GM21786 (cell line): ENCODE results near the gene ZMYM4.

Source experiments
- ATAC-seq: cut with Tn5 transposase; IDR thresholded peaks from one replicate; pipeline ENCODE4 v1.9.1; 2021; ENCODE audit not compliant: unreplicated experiment

Gene ZMYM4

DNA sequence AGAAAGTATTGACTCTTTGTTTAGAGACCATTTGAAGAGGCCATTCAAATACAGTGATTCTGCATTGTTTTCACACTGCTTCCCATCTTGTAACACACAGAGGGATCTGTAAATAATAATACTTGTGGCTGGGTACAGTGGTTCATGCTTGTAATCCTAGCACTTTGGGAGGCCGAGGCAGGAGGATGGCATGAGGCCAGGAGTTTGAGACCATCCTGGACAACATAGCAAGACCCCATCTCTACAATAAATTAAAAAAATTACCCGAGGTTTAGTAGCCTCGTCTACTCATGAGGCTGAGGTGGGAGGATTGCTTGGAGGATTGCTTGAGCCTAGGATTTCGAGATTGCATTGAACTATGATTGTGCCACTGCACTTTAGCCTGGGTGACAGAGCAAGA is 5.7 kb downstream of the ZMYM4 start:
- no peak for ATAC-seq

DNA sequence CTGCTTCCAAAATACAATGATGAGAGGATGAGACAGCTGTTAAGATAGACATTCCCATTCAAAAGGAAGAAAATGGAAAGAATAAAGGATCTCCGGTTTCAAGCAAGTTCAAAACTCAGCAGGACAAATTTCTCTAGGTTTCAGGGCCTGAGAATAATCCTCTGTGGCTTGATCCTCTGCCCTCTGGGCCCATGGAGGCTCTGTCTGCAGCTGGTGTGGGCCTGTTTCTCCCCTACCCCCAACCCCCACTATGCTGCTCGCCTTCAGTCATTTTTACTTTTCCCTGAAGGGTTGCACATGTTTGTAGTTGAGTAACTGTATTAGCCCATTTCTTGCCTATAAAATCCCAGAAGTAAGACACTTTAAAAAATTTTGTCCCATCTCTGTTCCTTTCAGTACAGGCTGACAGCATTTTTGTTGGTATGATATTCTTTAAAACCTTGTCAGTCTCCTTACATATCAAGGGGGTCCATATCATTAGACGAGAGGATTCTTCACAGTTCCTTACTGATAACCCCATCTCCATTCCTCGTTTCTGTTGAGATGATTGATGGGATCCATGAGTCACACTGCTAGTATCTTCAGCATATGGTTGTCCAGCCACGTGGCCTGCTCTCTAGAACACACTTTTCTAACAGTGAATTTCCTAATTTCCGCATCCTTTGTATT is 10.5 kb downstream of the ZMYM4 start:
- no peak for ATAC-seq

DNA sequence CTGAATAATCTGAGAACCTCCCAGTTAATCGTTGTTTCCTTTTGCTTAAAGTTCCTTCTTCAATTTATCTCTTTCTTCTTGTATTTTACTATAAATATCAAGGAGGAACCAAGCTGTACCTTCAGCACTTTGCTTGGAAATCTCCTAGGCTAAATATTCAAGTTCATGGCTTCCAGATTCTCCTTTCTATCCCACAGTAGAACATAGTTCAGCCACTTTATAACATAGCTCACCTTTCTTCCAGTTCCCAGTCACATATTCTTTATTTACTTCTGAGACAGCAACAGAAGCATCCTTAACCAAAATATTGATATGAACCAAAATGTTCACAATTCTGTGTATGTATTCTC is 11.0 kb downstream of the ZMYM4 start:
- ATAC-seq: no peak

DNA sequence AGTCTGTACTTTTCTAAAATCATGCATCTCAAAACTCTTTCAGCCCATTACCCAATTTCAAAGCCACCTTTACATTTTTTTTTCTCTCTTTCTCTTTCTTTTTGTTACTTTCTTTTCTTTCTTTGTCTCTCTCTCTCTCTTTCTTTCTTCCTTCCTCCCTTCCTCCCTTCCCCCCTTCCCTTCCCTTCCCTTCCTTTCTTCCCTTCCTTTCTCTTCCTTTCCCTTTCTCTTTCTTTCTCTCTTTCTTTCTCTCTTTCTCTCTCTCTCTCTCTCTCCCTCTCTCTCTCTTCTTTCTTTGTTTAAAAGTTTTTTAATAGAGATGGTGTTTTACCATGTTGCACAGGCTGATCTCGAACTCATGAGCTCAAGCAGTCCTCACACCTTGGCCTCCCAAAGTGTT is 11.5 kb downstream of the ZMYM4 start:
- ATAC-seq: no peak

DNA sequence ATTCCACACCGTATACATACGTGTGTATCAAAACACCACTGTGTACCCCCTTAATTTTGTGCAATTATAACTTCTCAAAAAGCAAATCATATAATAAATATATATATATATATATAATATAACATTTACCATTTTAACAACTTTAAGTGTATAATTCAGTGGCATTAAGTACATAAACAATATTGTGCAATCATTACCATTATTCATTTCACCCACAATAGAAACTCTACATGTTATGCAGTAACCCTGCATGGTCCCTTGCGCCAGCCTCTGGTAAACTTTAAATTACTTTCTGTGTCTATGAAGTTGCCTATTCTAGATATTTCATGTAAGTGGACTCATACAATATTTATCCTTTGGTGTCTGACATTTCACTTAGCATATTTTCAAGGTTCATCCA is 13.1 kb downstream of the ZMYM4 start:
- ATAC-seq: no peak

DNA sequence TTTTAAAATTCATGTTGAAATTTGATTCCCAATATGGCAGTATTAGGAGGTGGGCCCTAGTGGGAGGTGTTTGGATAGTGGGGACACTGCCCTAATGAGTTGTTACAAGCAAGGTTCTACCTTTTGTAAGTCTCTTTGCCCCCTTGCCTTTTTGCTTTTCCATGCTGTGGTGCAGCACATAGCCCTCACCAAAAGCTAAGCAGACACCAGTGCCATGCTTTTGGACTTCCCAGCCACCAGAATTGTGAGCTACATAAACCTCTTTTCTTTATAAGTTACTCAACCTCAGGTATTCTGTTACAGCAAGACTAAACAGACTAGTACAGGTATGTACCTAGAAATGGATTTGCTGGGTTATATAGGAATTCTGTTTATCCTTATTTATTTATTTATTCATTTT is 13.7 kb downstream of the ZMYM4 start:
- no peak for ATAC-seq

DNA sequence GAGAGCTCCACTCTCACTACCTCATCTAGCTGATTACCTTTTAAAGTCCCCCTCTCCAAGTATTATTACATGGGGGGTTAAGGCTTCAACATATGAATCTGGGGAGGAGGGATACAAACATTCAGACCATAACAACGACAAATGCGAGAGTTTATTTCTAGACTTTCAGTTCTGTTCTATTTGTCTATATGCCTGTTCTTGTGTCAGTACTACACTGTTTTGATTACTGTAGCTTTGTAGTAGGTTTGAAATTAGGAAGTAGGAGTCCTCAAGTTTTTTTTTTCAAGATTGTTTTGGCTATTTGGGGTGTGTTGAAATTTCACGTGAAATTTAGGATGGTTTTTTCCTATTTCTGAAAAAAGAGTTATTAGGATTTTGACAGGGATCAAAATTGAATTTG is 16.3 kb downstream of the ZMYM4 start:
- ATAC-seq: no peak

DNA sequence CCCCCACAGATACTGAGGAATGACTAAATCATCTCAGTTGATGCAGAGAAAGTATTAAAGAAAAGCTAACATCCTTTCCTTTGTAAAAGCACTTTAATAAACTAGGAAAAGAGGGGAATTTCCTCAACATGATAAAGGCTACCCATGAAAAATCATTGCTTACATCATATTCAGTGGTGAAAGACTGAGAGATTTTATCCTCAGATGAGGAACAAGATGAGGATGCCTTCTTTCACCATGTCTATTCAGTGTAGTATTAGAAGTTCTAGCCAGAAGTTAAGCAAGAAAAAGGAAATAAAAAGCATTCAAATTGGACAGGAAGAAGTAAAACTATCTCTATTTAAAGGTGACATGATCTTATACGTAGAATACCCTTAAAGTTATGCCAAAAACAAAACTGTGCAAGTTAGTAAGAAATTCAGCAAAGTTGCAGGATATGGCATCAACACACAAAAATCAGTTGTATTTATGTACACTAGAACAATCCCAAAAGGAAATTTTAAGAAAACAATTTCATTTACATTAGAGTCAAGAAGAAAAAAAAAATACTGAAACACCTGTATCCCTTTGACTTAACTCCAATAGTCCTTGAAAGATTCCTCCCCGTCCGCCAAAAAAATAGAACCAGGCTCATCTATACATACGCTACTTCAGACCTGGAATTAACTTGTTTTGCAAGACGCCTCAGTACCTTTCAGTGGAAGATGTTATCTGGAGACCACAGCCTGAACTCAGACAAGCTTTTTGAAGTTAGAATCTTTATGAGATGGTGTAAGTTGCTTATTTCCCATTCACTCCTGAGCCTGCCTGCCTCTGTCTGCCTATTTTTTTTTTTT is 17.5 kb downstream of the ZMYM4 start:
- ATAC-seq: no peak

DNA sequence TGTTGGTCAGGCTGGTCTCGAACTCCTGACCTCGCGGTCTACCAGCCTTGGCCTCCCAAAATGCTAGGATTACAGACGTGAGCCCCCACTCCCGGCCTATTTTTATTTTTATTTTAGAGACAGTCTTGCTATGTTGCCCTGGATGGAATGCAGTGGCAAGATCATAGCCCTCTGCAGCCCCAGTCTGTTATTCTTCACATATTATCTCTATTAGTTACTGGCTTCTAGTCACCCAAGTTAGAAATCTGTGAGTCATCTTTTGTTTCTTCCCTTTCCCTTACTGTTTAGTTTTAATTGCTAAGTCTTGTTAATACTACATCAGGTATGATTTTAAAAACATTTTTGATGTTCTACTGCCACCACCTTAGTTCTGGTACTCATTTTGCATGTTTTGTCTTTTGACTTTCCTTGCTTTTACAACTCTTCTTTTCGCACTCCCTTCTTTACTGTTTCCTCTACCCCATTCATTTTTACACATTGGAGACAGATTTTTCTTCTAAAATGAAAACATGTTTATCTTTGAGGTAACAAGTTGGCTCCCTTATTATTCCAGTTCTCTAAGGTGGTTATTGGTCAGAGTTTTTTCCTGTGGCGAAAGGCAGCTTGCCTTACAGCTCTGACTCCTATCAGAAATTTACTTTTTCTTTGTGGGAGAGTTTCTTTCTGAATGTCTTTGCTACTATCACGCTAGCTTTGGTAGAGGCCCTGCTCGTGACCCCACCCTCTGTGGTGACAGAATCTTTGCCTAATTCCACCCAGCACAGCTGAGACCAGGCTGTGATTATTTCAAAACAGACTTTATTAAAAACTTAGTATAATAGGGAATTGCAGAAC is 19.5 kb downstream of the ZMYM4 start:
- ATAC-seq: no peak

DNA sequence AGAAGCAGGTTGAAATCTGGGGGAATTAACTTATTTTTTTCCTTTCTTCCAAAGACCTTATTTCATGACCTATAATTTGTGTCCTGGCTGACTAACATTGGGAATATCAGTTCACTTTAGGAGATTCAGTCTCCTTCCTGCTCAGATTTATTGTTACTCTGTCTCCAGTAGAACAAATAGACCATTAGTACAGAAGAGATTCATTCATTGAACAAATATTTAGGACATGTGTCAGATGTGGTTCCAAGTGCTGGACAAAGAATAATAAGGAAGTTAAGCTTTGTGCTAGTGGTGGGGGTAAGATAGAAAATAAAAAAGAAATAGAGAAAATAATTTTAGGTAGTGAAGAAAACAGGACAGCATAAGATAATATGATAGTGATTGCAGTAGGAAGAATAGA is 20.3 kb downstream of the ZMYM4 start:
- no peak for ATAC-seq

DNA sequence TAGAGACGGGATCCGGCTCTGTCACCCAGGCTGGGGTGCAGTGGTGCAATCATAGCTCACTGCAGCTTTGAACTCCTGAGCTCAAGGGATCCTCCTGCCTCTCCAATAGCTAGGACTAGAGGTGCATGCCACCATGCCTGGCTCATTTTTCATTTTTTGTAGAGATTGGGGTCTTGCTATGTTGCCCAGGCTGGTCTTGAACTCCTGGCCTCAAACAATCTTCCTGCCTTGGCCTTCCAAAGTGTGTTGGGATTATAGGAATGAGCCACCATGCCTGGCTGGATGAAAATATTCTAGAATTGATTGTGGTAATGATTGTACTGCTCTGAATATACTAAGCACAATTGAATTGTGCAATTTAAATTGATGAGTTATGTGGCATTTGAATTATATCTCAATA is 21.9 kb downstream of the ZMYM4 start:
- no peak for ATAC-seq

DNA sequence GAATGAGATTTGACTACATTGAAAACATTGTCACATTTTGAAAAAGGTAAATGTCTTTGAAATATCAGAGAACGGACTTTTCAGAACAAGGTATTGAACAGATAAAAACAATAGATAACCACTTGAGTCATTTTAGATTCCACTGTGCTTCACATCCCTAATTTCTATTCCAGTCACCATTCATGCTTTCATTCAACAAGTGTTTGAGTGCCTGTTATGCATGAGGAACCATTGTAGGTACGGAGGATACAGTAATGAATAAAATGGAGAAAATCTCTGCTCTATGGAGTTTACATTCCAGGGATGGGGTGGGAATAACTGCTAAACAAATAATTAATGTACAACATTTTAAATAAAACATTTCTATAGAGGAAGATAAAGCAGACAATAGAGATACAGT is 26.3 kb downstream of the ZMYM4 start:
- ATAC-seq: no peak

DNA sequence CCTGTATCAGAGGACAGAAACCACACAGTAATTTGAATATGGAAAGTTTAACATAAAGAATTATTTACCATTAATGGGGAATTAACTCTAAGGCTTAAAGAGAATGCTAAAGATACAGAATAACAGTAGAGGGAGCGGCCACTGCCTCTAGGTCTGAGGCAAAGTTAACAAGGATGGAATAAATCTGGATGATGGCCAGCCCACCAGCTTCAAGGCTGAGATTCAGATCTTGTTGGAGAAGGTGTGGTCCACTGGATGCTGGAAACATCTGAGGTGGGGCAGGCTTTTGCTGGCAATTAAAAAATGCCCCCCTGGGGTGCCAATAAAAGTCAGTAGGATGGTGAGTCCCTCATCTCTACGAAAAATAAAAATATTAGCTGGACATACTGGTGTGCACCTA is 29.4 kb downstream of the ZMYM4 start:
- ATAC-seq: no peak

DNA sequence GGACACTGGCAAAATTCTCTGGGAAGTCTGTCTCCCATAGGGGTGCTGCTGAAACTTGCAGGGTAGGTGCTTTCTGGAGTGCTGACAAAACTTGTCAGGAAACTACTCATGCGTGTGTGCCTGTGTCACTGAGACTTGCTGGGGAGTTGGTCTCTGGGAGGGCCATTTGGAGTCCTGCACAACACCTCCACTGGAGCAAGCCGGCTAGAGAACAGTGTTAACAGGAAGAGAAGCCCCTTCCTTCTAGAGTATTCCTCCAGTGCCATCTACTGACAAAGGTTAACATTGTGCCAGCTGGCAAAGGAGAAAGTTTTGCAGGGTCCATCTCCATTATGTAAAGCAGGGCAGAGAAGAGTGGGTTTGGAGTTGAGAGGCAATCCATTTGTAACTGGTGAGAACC is 30.0 kb downstream of the ZMYM4 start:
- peak; percentile 71 for ATAC-seq

DNA sequence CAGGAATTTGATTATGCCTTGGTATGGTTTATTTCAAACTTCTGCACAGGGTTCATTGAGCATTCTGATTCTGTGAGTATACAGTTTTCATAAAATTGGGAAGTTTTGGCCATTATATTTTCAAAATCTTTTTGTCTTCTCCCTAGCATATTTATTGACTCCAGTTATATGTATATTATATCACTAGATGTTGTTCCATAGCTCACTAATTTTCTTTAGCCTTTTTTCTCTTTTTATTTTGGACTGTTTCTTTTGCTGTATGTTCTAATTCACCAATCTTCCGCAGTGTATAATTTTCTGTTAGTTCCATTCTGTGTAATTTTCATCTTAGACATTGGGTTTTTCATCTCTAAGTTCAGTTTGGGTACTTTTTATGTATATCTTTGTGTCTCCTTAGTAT is 31.9 kb downstream of the ZMYM4 start:
- no peak for ATAC-seq

DNA sequence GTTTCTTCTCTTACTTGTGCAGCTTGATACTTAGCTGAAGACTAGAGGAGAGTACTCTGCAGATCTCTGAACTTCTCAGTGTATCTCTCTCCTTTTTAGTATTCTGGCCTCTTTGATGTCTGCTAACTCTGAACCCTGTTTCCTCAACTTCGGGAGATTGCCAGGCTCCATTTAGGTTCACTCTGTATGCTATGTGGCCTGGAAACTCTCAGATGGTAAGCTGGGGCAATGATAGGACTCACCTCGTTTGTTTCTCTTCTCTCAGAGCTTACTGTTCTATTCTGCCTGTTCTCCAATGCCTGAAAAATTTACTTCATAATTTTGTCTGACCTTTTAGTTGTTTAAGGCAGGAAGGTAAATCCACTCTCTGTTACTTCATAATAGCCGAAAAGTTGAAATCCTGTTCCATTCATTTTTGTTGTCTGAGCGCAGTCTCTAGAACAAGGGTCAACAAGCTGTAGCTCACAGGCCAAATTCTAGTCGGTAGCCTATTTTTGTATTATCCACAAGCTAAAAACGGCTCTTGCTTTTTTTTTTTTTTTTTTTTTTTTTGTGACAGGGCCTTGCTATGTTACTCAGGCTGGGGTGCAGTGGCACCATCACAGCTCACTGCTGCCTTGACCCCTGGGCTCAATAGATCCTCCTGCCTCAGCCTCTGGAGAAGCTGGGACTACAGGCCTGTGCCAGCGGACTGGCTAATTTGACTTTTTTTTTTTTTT is 33.3 kb downstream of the ZMYM4 start:
- no peak for ATAC-seq

DNA sequence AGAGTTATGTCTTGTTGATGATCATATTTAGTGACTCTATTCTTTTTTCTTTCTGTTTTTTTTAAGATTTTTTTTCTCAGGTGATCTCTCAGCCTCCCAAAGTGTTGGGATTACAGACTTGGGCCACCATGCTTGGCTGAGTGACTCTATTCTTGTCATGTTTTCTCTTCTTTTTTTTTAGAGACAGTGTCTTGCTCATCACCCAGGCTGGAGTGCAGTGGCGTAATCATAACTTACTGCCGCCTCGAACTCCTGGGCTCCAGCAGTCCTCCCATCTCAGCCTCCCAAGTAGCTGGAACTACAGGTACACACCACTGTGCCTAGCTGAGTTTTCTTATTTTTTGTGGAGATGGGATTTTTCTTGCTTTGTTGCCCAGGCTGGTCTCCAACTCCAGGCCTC is 36.9 kb downstream of the ZMYM4 start:
- ATAC-seq: no peak

DNA sequence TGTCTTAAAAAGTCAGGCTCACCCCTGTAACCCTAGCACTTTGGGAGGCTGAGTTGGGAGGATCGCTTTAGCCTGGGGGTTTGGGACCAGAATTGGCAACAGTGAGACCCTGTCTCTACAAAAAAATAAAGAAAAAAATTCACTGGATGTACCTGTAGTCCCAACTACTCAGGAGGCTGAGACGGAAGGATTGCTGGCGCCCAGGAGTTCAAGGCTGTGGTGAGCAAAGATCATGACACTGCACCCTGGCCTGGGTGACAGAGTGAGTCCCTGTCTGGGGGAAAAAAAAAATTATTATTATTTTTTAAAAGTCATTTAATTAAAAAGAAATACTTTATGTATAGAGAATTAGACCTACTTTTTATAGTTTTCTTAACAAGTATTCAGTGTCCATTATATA is 47.1 kb downstream of the ZMYM4 start:
- no peak for ATAC-seq

DNA sequence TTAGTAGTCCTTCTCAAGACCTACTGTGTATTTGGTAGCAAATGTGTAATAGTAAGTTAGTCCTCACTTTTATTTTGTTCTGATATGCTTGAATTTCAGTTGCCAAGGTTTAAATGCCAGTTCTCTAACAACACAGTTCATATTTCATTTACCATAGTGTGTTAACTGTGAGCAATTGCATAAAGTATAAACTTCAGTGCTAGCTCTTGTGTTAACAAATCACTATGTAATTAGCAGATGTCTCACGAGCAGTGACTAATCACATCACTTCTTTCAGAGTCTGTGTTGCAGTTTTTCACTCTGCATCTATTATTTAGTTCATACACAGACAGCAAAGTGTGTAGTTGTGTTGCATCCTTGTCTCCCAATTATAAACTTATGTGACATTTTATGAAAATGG is 47.8 kb downstream of the ZMYM4 start:
- no peak for ATAC-seq

DNA sequence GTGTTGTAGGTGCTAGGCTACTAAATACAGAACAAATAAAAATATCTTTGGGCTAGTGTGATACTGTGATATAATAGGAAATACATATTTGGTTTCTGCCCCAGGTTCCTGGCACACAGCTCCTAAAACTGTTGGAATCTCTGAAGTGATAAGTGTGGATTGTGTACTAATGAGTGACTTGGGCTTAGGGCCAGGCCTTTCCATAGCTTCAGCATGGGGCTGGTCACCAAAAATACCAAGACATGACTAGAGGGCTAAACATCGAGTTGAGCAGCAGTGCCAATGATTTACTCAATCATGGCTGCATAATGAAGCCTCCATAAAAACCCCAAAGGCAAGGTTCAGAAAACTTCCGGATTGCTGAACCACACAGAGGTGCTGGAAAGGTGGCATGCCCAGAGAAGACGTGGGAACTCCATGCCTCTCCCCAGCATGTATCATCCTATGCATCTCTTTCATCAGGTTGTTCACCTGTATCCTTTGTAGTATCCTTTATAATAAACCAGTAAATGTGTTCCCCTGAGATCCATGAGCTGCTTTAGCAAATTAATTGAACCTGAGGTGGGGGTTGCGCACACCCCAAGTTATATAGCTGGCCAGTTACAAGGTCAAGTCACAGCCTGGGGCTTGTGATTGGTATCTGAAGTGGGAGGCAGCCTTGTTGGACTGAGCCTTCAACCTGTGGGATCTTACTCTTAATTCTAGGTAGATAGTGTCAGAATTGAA is 51.6 kb downstream of the ZMYM4 start:
- ATAC-seq: no peak

DNA sequence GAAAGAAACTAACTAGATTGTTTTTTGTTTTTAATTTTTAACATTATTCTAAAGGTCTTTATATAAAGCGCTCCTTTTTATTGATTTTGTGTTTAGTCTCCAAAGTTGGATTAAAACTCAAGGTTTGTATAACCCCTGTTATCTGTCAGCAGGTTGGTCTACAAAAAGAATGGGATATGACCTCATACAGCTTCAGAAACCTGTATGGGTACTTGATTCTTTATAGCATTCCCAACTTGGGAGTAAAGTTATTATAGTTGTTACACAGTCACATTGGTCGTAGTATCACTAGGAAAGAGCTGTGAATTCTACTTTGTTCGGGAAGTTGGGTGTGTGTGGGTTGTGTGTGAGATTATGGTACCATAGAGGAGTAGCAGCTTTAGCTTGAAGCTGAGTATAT is 52.4 kb downstream of the ZMYM4 start:
- no peak for ATAC-seq
